NCI-H2227 (cell line): ENCODE measurements around the gene CHD2.

ENCODE experiments used
- DNase-seq: peaks from one replicate; lab custom pipeline; 2025; ENCODE audit not compliant: unreplicated experiment; lab: John Stamatoyannopoulos, UW

Gene CHD2

DNA sequence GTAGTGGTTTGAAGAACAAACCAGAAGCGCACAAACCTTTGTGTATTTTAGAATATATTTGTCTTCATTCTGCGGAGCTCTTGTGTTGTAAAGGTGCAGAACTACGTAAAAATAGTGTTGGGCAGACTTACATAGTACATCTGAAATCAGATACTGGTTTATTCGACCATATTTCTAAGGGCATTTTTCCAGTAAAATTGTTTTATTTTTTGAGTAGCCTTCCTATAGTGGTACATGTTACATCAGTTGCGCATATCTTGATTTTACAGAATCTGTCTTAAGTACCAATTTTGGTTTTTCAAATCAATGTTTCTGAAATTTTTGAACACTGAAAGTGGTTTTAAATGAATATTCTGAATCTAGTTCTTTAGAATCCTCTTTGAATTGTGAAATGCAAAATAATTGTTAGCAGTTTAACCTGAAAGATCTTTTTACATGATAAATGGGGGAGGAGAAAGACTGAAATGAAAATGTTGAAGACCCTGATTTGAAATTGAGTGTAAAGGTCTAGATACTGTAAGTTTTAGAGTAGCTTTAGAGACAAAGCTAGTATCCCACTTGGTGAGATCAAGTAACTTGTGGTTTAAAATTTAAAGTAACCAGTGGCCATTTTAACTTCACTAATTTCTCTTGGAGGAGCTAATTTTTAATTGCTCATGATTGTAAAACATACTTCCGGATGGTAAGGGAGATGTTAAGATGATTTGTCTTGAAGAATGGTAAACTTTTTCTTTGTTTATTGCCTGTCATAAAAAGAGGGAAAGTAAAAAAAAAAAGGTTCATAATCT lies 15.5 kb upstream of the CHD2 start:
- no peak for DNase-seq

DNA sequence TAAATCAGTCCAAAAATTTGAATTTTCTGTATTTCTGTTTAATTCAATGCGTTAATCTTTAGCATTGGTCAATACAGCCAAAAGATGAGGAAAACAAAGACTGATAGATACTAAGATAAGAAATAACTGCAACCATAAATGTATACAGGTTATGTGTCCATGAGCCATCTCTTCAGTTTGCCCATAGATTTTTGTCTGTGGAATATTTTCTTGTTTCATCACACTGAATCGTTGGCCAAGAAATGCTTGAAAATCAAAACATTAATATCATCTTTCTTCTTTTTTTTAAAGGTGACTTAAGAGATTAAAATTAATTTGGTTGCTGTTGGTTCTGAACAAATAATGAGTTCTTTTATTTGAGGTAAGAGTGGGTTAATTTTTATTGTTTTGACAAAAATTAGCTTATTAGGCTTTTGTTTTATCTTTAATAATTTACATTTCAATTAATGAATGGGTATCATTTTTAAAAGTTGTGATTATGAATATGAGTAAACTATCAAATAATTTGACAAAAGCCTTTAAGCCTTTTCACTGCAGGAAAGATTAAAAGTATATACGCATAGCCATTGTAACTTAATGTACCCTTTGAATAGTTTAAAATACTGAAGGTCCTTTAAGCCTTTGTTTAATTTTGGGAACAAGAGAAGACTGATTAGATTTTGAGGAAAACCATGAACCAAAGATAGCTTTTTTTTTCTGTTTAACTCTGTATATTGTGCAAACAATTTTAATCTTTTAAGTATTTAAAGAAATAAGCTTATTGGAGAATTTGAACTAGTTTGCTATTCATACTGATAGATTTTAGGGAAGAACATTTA lies 14.7 kb upstream of the CHD2 start:
- no peak for DNase-seq

- DNase-seq: no peak
These were observed 14.0 kb upstream of the CHD2 start for GRCh38 chr15:92886042-92886537.

DNA sequence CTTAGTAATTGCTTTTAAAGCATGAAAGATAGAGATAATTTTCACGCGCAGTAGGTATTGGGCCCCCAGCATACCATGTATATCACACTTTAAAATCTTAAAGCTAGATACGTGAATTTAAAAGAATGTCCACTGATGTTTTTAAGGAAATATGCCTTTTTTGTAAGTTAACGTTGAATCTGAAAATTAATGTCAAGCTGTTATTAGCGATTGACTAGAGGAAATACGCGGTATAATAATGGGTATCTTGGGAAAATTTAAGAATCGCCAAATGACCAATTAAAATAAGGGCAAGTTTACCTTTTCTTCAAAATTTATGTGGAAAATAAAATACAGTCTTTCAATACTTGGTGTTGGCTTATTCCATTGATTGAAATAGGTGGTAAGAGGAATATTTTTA lies 13.3 kb upstream of the CHD2 start:
- DNase-seq: no peak

DNA sequence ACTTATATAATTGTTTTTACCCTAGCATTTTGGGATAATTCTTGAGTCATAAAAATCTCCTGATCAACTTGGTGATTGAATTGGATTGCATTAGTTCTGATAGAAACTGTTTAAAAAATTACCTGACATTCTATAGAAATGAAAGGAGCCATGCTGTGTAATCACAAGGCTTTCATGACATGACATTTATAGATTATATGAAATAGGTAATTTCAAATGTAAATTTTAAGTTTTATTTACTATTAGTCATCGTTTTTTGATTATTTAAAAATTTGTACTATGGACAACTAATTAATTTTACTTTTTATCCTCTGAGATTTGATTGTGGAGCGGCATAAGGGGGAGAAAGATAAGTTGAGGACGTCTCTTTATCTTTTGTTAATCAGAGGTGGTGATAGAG lies 12.3 kb upstream of the CHD2 start:
- no peak for DNase-seq

GRCh38 chr15:92889390-92890107 lies 10.6 kb upstream of the CHD2 start:
- no peak for DNase-seq

GRCh38 chr15:92891533-92892200 lies 8.5 kb upstream of the CHD2 start:
- no peak for DNase-seq

GRCh38 chr15:92892201-92892555 lies 7.9 kb upstream of the CHD2 start:
- no peak for DNase-seq

GRCh38 chr15:92893200-92893599 lies 6.9 kb upstream of the CHD2 start:
- DNase-seq: no peak

- DNase-seq: no peak
These were observed 3.6 kb upstream of the CHD2 start for GRCh38 chr15:92896561-92896960.

GRCh38 chr15:92897620-92898019 lies 2.5 kb upstream of the CHD2 start:
- no peak for DNase-seq

GRCh38 chr15:92898988-92899582 lies 1.0 kb upstream of the CHD2 start:
- DNase-seq: no peak

GRCh38 chr15:92899601-92899947 lies 550 bp upstream of the CHD2 start:
- peak; percentile 42 for DNase-seq

DNA sequence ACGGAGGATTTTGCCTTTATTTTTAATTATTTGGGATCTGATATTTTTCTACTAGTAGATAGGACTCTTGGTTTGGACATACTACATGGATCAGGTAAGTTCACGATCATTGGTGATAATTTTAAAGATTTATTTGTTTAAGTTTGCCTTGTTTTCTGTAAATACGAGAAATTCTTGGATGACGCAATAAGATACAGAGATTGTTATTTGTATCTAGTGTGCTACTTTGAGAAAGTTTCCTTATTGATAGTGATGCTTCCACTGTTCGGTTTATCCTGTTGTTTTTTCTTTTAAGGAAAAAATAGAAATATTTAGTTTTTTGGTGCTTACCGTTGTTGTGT lies 577 bp downstream of the CHD2 start:
- DNase-seq: no peak

DNA sequence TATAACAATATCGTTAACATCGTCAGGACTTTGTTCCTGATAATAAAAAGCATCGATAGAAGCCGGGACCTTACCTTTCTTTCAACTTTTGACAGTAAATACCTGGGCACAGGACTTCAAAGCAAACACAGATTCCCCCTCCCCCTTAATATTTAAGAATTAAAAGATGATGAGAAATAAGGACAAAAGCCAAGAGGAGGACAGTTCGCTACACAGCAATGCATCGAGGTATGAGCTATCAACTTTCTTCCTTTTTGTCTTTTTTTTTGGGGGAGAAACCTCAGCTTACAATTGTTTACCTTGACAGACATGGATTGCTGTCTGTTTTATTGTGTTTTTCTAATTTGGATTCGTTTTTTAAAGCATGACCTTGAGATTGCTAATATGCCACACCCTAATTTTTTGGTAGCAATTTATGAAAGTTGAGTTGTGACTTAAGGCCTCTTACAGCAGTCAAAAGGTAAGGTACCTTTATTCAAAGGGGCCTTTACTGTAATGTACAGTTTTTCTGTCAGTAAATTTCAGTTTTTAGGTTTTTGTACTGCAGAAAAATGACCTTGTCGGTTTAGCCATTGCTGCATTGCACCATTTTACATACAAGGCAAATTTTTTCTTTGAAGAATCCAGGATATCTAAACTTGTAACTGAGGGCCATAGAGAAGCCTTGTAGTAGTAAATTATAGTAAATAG lies 1.1 kb downstream of the CHD2 start:
- DNase-seq: no peak

- DNase-seq: no peak
These were observed 1.9 kb downstream of the CHD2 start for GRCh38 chr15:92901995-92902394.

DNA sequence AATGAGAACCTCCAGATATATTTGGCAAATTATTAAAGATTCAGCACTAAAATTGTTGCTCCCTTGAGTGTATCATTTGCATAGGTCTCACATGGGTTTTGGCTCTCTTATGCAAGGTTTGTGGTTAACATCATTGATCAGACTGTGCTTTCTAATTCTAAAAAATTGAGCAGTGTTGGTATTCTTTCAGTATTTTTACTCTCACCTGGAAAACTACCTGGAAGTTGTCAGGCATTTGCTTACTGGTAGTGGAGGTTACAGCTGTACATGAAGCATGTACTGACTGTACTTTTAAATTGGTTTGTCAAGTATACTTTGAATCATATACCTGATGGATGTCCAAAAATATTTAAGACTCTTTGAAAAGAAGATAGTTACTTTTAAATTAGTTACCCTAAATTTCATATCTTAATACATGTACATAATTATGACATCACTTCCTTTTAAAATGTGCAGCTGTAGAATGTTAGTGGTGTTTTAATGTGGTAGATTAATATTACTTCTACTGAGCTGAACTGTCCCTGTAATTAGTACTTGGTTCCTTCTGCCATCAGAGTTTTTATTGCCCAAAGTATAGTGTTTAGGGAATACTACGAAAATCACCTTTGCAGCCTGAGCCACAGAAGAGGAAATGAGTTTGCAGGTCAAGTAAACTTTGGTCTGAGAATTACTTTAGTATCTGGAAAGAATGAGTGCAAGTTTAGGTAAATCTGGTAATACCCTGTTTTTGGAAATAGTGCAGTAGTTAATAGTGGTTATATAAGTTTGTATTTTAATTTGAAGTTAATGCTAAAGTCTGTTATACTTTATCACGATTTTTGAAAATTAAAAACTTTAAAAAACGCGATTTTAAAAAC lies 2.8 kb downstream of the CHD2 start:
- no peak for DNase-seq

DNA sequence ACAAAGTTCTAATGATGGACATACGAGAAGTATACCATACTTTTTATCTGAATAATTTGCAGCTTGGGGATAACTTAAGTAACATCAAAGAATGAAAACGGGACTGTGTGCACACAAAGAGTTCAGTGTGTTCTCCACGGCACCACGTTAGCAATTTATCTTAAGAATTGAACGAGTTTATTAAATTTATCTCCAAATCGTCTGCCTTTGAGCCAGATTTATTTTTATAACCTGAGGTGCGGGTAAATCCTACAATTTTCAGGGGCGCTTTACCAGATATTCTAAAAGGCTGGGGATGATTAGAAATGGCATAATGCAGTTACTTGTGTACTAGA lies 3.5 kb downstream of the CHD2 start:
- DNase-seq: no peak

GRCh38 chr15:92903966-92904721 lies 4.0 kb downstream of the CHD2 start:
- DNase-seq: peak; percentile 98
